ENCODE results near the gene ABCC11. TPM values are rescaled to one million over a fixed set of nuclear protein-coding genes. Genes with fewer than 3 reads are reported as not detected.

Gene ABCC11
- total RNA-seq, 6 donors from 2014 or later = 0.15 to 0.33 (median 0.21) TPM; not detected in 2

DNA sequence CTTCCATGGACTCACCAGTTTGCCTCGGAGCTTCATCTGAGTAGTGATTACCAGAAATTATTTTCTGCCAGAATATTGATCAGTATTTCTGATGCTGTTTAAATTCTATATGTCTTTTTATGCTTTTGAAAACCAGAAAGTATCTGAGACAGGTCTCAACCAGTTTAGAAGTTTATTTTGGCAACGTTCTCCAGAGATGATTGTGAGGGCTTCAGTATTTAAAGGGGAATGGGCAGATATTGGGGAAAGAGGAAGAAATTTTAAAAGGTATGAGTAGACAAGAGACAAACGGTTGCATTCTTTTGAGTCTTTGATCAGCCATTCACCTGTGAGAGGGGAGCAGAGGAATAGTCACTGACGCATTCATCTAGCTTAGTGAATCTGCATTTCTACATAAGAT is 44.4 kb upstream of the ABCC11 start:
- no peak for ATAC-seq (ENCODE audit: low FRiP score in 2 of 2)
- peaks cover 0 to 4% (median 0%) of the 10 kb centered on the region in 4 donors for H3K4me1 ChIP-seq
- 80 to 85% methylated on average over 4 of the region's 4 CpGs for WGBS, 2 donors
- H3K36me3 ChIP-seq = peaks cover 4 to 46% (median 13%) of the 10 kb centered on the region in 4 donors
- peaks cover 0 to 8% (median 4%) of the 10 kb centered on the region in 4 donors for H3K9me3 ChIP-seq
- no peak for TF ChIP-seq POLR2A (IDR thresholded peaks at IDR 0.05)
- peak overlapping the region in 2 of 4 donors; percentile 42 to 58 for H3K27ac ChIP-seq
- no peak overlapping the region for H3K4me3 ChIP-seq
- no peak for DNase-seq
- H3K27me3 ChIP-seq = no peaks in the 10 kb centered on the region

DNA sequence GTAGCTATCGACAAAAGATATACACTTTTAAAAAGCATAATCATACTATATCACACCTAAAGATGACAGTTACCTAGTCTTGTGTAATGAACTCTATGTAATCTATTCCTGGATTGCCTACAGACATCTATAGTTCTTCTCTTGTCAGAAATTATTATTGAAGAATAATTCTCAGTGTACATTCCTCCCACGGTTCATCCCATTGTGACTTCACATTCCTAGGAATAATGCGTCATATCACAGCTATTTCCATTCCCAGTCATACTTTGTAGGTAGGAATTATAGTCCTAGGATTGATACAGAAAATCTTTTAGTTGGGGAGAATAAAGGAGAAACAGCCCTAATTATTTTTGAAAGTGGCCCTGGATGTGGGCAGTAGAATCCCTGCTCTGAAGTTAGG is 44.0 kb upstream of the ABCC11 start:
- peaks cover 0 to 4% (median 0%) of the 10 kb centered on the region in 4 donors for H3K4me1 ChIP-seq
- peaks cover 0 to 11% (median 4%) of the 10 kb centered on the region in 4 donors for H3K9me3 ChIP-seq
- H3K27me3 ChIP-seq = no peaks in the 10 kb centered on the region
- ATAC-seq (ENCODE audit: low FRiP score in 2 of 2) (no peak), DNase-seq (no peak)
- TF ChIP-seq POLR2AphosphoS5 (IDR thresholded peaks at IDR 0.05) (no peak), POLR2A (IDR thresholded peaks at IDR 0.05) (no peak), EP300 (IDR thresholded peaks at IDR 0.05) (no peak)
- TF ChIP-seq, protein P1, sequence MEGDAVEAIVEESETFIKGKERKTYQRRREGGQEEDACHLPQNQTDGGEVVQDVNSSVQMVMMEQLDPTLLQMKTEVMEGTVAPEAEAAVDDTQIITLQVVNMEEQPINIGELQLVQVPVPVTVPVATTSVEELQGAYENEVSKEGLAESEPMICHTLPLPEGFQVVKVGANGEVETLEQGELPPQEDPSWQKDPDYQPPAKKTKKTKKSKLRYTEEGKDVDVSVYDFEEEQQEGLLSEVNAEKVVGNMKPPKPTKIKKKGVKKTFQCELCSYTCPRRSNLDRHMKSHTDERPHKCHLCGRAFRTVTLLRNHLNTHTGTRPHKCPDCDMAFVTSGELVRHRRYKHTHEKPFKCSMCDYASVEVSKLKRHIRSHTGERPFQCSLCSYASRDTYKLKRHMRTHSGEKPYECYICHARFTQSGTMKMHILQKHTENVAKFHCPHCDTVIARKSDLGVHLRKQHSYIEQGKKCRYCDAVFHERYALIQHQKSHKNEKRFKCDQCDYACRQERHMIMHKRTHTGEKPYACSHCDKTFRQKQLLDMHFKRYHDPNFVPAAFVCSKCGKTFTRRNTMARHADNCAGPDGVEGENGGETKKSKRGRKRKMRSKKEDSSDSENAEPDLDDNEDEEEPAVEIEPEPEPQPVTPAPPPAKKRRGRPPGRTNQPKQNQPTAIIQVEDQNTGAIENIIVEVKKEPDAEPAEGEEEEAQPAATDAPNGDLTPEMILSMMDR (IDR thresholded peaks at IDR 0.05) = no peak
- no peak overlapping the region for H3K4me3 ChIP-seq
- 98 to 99% methylated on average over 3 of the region's 3 CpGs for WGBS, 2 donors
- no peak overlapping the region for H3K27ac ChIP-seq
- H3K36me3 ChIP-seq = peaks cover 3 to 46% (median 16%) of the 10 kb centered on the region in 4 donors

DNA sequence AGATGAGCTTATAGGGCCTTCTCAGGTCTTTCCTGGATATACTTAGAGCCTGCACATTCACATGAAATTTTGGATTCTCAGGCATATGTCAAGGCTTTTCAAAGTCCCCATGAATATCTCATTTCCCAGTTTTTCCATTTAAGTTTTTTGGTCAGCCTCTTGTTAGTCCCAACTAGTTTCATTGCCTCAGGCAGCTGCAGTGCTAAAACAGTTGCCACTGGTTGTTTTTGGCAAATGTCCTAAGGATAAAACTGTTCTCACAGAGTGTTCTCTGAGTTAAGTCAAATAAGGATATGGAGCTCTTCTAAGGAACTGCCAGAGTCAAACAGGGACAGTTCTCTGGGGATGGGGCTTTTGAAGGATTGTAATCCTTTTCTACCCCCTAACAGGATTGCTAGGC is 39.9 kb upstream of the ABCC11 start:
- TF ChIP-seq, protein P1 (IDR thresholded peaks at IDR 0.05) = no peak
- TF ChIP-seq EP300 (IDR thresholded peaks at IDR 0.05) (no peak), POLR2AphosphoS5 (IDR thresholded peaks at IDR 0.05) (no peak)
- H3K9me3 ChIP-seq = peaks cover 0 to 11% (median 4%) of the 10 kb centered on the region in 4 donors
- peaks cover 0 to 40% (median 16%) of the 10 kb centered on the region in 4 donors for H3K36me3 ChIP-seq
- H3K4me1 ChIP-seq = peaks cover 0 to 6% (median 1%) of the 10 kb centered on the region in 4 donors
- no peak overlapping the region for H3K27ac ChIP-seq
- H3K27me3 ChIP-seq = no peaks in the 10 kb centered on the region
- H3K4me3 ChIP-seq = no peak overlapping the region
- ATAC-seq (ENCODE audit: low FRiP score in 2 of 2) = no peak
- DNase-seq = no peak

DNA sequence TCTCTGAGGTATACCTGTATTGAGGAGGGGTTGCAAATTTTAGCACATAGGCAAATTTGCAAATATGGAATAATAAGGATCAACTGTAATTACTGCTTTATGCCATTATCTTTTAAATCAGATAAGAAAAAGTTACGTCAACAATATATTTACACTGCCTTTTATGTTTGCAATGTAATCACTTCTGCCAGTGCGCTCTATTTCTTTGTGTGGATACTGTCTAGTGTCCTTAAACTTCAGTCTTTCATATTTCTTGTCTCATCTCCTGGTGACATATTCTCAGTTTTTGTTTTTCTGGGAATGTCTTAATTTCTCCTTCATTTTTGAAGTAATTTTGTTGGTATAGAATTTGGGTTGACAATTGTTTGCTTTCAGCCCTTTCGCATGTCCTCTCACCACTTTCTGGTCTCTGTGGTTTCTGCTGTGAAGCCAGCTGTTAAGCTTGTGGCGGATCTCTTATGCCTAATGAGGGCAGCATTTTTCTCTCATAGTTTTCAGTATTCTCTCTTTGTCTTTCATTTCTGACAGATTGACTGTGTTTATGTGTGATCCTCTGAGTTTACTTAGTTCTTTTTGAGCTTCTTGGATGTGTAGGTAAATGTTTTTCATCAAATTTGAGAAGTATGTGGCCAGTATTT is 37.6 kb upstream of the ABCC11 start:
- 86 to 87% methylated on average over 4 of the region's 4 CpGs for WGBS, 2 donors
- no peak for ATAC-seq (ENCODE audit: low FRiP score in 2 of 2)

DNA sequence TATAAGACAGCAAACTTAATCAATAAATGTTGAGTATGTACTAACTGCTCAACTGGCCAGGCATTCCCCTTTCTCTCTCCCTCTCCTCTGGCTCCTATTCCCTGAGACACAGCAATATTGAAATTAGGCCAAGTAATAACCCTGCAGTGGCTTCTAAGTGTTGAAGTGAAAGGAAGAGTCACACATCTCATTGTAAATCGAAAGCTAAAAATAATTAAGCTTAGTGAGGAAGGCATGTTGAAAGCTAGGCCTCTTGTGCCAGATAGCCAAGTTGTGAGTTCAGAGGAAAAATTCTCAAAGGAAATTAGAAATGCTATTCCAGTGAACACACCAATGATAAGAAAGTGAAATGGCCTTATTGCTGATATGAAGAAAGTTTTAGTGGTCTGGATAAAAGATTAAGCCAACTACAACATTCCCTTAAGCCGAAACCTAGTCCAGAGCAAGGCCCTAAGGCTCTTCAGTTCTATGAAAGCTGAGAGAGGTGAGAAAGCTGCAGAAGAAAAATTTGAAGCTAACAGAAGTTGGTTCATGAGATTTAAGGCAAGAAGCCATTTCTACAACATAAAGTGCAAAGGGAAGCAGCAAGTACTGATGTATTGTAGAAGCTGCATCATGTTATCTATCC is 35.4 kb upstream of the ABCC11 start:
- Histone ChIP-seq H3K36me3 (peaks cover 0 to 24% (median 13%) of the 10 kb centered on the region in 4 donors), H3K4me3 (no peak overlapping the region)
- no peak for ATAC-seq (ENCODE audit: low FRiP score in 2 of 2)

More for the DNA sequence above, 37.6 kb upstream of the ABCC11 start:
- DNase-seq = no peak
- Histone ChIP-seq H3K36me3 (peaks cover 0 to 33% (median 13%) of the 10 kb centered on the region in 4 donors), H3K27me3 (no peaks in the 10 kb centered on the region), H3K4me1 (peaks cover 4 to 8% (median 6%) of the 10 kb centered on the region in 4 donors), H3K4me3 (no peak overlapping the region), H3K9me3 (peaks cover 0 to 11% (median 4%) of the 10 kb centered on the region in 4 donors), H3K27ac (no peak overlapping the region)
- no peak for TF ChIP-seq POLR2A (IDR thresholded peaks at IDR 0.05)
- TF ChIP-seq POLR2AphosphoS5 (IDR thresholded peaks at IDR 0.05) = no peak
- TF ChIP-seq EP300 (IDR thresholded peaks at IDR 0.05) = no peak
- TF ChIP-seq, protein P1 (IDR thresholded peaks at IDR 0.05) = no peak

More for the DNA sequence above, 35.4 kb upstream of the ABCC11 start:
- TF ChIP-seq EP300 (IDR thresholded peaks at IDR 0.05) (no peak), POLR2A (IDR thresholded peaks at IDR 0.05) (no peak), POLR2AphosphoS5 (IDR thresholded peaks at IDR 0.05) (no peak)
- TF ChIP-seq, protein P1 (IDR thresholded peaks at IDR 0.05) = no peak
- Histone ChIP-seq H3K9me3 (peaks cover 0 to 11% (median 4%) of the 10 kb centered on the region in 4 donors), H3K27ac (peak overlapping the region in 2 of 4 donors; percentile 18 to 36), H3K27me3 (no peaks in the 10 kb centered on the region), H3K4me1 (peaks cover 12 to 18% (median 16%) of the 10 kb centered on the region in 4 donors)
- 60 to 82% methylated on average over 2 of the region's 2 CpGs for WGBS, 2 donors
- no peak for DNase-seq
